ENCODE measurements around the gene SATB1. TPM values are rescaled to one million over a fixed set of nuclear protein-coding genes. Genes with fewer than 3 reads are reported as not detected.
A peak's percentile ranks its signal among the peaks of the same experiment; 100 is the strongest.

The SATB1 gene
- polyA plus RNA-seq, 1 donor from 2014 or later: 16.0 TPM

GRCh38 chr3:18370672-18371071, 54.5 kb downstream of the SATB1 start:
- Histone ChIP-seq H3K79me2 (replicated peaks; ENCODE audit: insufficient read depth, low read length) (no peaks in the 10 kb centered on the region), H3F3A (ENCODE audit: insufficient read depth, low read length, poor library complexity, severe bottlenecking) (no peaks in the 10 kb centered on the region), H3K27ac (ENCODE audit: low read length) (peak overlapping the region; percentile 14), H3K27me3 (ENCODE audit: insufficient read depth, low read depth, low read length) (no peaks in the 10 kb centered on the region), H3K4me3 (ENCODE audit: low read length) (peak overlapping the region; percentile 33), H3K36me3 (ENCODE audit: insufficient read depth, low read length) (no peaks in the 10 kb centered on the region), H3K9me2 (ENCODE audit: insufficient read depth, low read length) (no peaks in the 10 kb centered on the region), H3K9me3 (ENCODE audit: low read length) (no peaks in the 10 kb centered on the region), H3K4me2 (ENCODE audit: low read length) (no peak overlapping the region), H2AFZ (ENCODE audit: low read depth, low read length) (no peak overlapping the region), H4K20me1 (ENCODE audit: insufficient read depth) (no peaks in the 10 kb centered on the region), H3K9ac (ENCODE audit: low read length) (no peak overlapping the region)
- TF ChIP-seq EP300 (conservative IDR thresholded peaks at IDR 0.05; ENCODE audit: poor library complexity, severe bottlenecking) (peak; percentile 92), SMC3 (conservative IDR thresholded peaks at IDR 0.05; ENCODE audit: poor library complexity) (no peak), POLR2AphosphoS5 (IDR thresholded peaks at IDR 0.05) (peak; percentile 75)

GRCh38 chr3:18369551-18370185, 55.5 kb downstream of the SATB1 start:
- no peak overlapping the region for H2AFZ ChIP-seq (ENCODE audit: low read depth, low read length)
- no peaks in the 10 kb centered on the region for H3K36me3 ChIP-seq (ENCODE audit: insufficient read depth, low read length)
- H3F3A ChIP-seq (ENCODE audit: insufficient read depth, low read length, poor library complexity, severe bottlenecking): no peaks in the 10 kb centered on the region
- H3K9me3 ChIP-seq (ENCODE audit: low read length): no peaks in the 10 kb centered on the region
- no peaks in the 10 kb centered on the region for H4K20me1 ChIP-seq (ENCODE audit: insufficient read depth)
- H3K9me2 ChIP-seq (ENCODE audit: insufficient read depth, low read length): no peaks in the 10 kb centered on the region
- H3K4me2 ChIP-seq (ENCODE audit: low read length): peak overlapping the region; percentile 22
- H3K27ac ChIP-seq (ENCODE audit: low read length): peak overlapping the region; percentile 15
- TF ChIP-seq MXI1 (conservative IDR thresholded peaks at IDR 0.05; ENCODE audit: poor library complexity, severe bottlenecking) (no peak), RAD21 (conservative IDR thresholded peaks at IDR 0.05) (no peak), EP300 (conservative IDR thresholded peaks at IDR 0.05; ENCODE audit: poor library complexity, severe bottlenecking) (no peak), EZH2 (IDR thresholded peaks at IDR 0.05; ENCODE audit: borderline replicate concordance, insufficient read depth, low read length, poor library complexity, severe bottlenecking) (no peak), POLR2AphosphoS5 (IDR thresholded peaks at IDR 0.05) (no peak), SMC3 (conservative IDR thresholded peaks at IDR 0.05; ENCODE audit: poor library complexity) (no peak), REST (IDR thresholded peaks at IDR 0.05; ENCODE audit: borderline replicate concordance) (no peak), TAF1 (IDR thresholded peaks at IDR 0.05; ENCODE audit: low read depth) (no peak), CTCF (IDR thresholded peaks at IDR 0.05; ENCODE audit: poor library complexity, severe bottlenecking) (no peak)
- H3K79me2 ChIP-seq (replicated peaks; ENCODE audit: insufficient read depth, low read length): no peaks in the 10 kb centered on the region
- peak overlapping the region; percentile 3 for H3K9ac ChIP-seq (ENCODE audit: low read length)
- no peaks in the 10 kb centered on the region for H3K27me3 ChIP-seq (ENCODE audit: insufficient read depth, low read depth, low read length)
- peak overlapping the region; percentile 28 for H3K4me3 ChIP-seq (ENCODE audit: low read length)
